Esophagus muscularis mucosa (tissue), 3 donors: ENCODE measurements around the gene PFN2.

Experiments
- POLR2A ChIP-seq: fragments of 450-650 bp; IDR thresholded peaks from one replicate; pipeline ENCODE4 v1.6.1; 2017; ENCODE audit warnings: antibody characterized with exemption, moderate library complexity, mild to moderate bottlenecking, low read depth
- POLR2AphosphoS5 ChIP-seq, 2 donors: sonication (generic); formaldehyde crosslinking; IDR thresholded peaks; one replicate each; pipeline ENCODE4 v1.6.1; 2017; ENCODE audit warnings: antibody characterized with exemption in 2 of 2
- TF ChIP-seq, protein P1 (sequence below), 3 experiments: fragments of 200-600 bp in 2 of 3; fragments of 450-650 bp in 1 of 3; sonication (generic) in 2 of 3; IDR thresholded peaks; one replicate each; pipeline ENCODE4 v1.5.1; 2017 to 2019; ENCODE audit warnings: antibody characterized with exemption in 3 of 3, mild to moderate bottlenecking in 2 of 3, moderate library complexity in 1 of 3

DNA sequence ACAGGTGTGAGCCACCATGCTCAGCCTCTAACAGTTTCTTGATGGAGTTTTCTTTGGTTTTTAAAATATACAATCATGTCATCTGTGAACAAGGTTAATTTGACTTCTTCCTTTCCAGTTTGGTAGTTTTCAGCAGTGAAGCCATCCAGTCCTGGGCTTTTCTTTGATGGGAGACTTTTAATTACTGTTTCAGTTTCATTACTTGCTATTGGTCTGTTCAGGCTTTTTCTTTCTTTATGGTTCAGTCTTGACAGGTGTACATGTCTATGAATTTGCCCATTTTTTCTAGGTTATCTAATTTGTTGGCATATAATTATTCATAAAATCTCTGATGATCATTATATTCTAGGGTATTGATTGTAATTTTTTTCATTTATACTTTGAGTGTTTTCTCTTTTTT, 36.8 kb downstream of the PFN2 start:
- no peak for TF ChIP-seq POLR2A
- TF ChIP-seq, protein P1, sequence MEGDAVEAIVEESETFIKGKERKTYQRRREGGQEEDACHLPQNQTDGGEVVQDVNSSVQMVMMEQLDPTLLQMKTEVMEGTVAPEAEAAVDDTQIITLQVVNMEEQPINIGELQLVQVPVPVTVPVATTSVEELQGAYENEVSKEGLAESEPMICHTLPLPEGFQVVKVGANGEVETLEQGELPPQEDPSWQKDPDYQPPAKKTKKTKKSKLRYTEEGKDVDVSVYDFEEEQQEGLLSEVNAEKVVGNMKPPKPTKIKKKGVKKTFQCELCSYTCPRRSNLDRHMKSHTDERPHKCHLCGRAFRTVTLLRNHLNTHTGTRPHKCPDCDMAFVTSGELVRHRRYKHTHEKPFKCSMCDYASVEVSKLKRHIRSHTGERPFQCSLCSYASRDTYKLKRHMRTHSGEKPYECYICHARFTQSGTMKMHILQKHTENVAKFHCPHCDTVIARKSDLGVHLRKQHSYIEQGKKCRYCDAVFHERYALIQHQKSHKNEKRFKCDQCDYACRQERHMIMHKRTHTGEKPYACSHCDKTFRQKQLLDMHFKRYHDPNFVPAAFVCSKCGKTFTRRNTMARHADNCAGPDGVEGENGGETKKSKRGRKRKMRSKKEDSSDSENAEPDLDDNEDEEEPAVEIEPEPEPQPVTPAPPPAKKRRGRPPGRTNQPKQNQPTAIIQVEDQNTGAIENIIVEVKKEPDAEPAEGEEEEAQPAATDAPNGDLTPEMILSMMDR (IDR thresholded peaks at IDR 0.05) = no peak
- no peak for TF ChIP-seq POLR2AphosphoS5 (IDR thresholded peaks at IDR 0.05)
